ENCODE results near the gene FMR1.
A peak's percentile ranks its signal among the peaks of the same experiment; 100 is the strongest.

Gene FMR1

GRCh38 chrX:147911192-147912022 is at the start of gene FMR1:
TSS of gene FMR1 (plus strand) at chrX:147911919. CDS start at chrX:147912180, 261 bp downstream.
- DNase-seq (ENCODE audit: low read depth), result peak; percentile 74

- DNase-seq (ENCODE audit: low read depth), result no peak
These were observed 35.7 kb upstream of the FMR1 start for GRCh38 chrX:147875866-147876596.

GRCh38 chrX:147876849-147877646 is 34.7 kb upstream of the FMR1 start:
- DNase-seq (ENCODE audit: low read depth), result no peak

GRCh38 chrX:147877726-147878125 is 34.0 kb upstream of the FMR1 start:
- no peak for DNase-seq (ENCODE audit: low read depth)

- no peak for DNase-seq (ENCODE audit: low read depth)
These were observed 26.8 kb upstream of the FMR1 start for GRCh38 chrX:147884958-147885357.

GRCh38 chrX:147890756-147891155 is 21.0 kb upstream of the FMR1 start:
- DNase-seq (ENCODE audit: low read depth), result no peak

- DNase-seq (ENCODE audit: low read depth), result no peak
These were observed 19.8 kb upstream of the FMR1 start for GRCh38 chrX:147891896-147892295.

- no peak for DNase-seq (ENCODE audit: low read depth)
These were observed 18.0 kb upstream of the FMR1 start for GRCh38 chrX:147893741-147894140.

GRCh38 chrX:147894366-147894963 is 17.3 kb upstream of the FMR1 start:
- DNase-seq (ENCODE audit: low read depth), result no peak

- DNase-seq (ENCODE audit: low read depth), result no peak
These were observed 14.6 kb upstream of the FMR1 start for GRCh38 chrX:147897117-147897516.

GRCh38 chrX:147898951-147899350 is 12.8 kb upstream of the FMR1 start:
- no peak for DNase-seq (ENCODE audit: low read depth)

- no peak for DNase-seq (ENCODE audit: low read depth)
These were observed 12.2 kb upstream of the FMR1 start for GRCh38 chrX:147899379-147900114.

- no peak for DNase-seq (ENCODE audit: low read depth)
These were observed 11.4 kb upstream of the FMR1 start for GRCh38 chrX:147900349-147900748.

- no peak for DNase-seq (ENCODE audit: low read depth)
These were observed 10.1 kb upstream of the FMR1 start for GRCh38 chrX:147901461-147902126.

- no peak for DNase-seq (ENCODE audit: low read depth)
These were observed 9.4 kb upstream of the FMR1 start for GRCh38 chrX:147902270-147902669.

- no peak for DNase-seq (ENCODE audit: low read depth)
These were observed 3.6 kb upstream of the FMR1 start for GRCh38 chrX:147908106-147908505.

- no peak for DNase-seq (ENCODE audit: low read depth)
These were observed 1.1 kb upstream of the FMR1 start for GRCh38 chrX:147910607-147911006.

- DNase-seq (ENCODE audit: low read depth), result no peak
These were observed 528 bp downstream of the FMR1 start for GRCh38 chrX:147912093-147912801.

- DNase-seq (ENCODE audit: low read depth), result no peak
These were observed 1.9 kb downstream of the FMR1 start for GRCh38 chrX:147913570-147913969.

- no peak for DNase-seq (ENCODE audit: low read depth)
These were observed 2.9 kb downstream of the FMR1 start for GRCh38 chrX:147914591-147914990.
